A549 (cell line): ENCODE measurements around the gene SEC63. TPM values are rescaled to one million over a fixed set of nuclear protein-coding genes. Genes with fewer than 3 reads are reported as not detected.

Experiments
- ATAC-seq, 2 experiments: fragments of 200-7000 bp in 1 of 2; fragments of >200 bp in 1 of 2; cut with Nextera tagmentation in 1 of 2; cut with Tn5 transposase in 1 of 2; 3 replicates each; pipeline versions ENCODE4 v1.8.0 to v1.9.1; 2018 to 2020; ENCODE audit warnings: mild to moderate bottlenecking in 1 of 2, moderate library complexity in 1 of 2
- CTCF ChIA-PET: fragments of 300-600 bp; sonication (Branson Sonifier 250); formaldehyde crosslinking; extraction: SDS; loops from one replicate; lab custom pipeline; 2021; ENCODE audit warnings: antibody characterized with exemption, inconsistent platforms; lab: Yijun Ruan, JAX
- POLR2A ChIA-PET: fragments of 350-600 bp; formaldehyde crosslinking; extraction: SDS; loops from one replicate; lab custom pipeline; 2021; ENCODE audit warnings: antibody characterized with exemption, inconsistent platforms; lab: Yijun Ruan, JAX
- DNase-seq, 2 experiments: peaks; one replicate each; pipeline versions ENCODE4 v3.0.0 to v3.0.0-alpha.2; 2011 to 2016; ENCODE audit warnings: low read depth in 1 of 2, low spot score in 1 of 2
- FAIRE-seq: peaks from 2 replicates; lab custom pipeline; 2011; peaks lifted over from hg19 to GRCh38; lab: Jason Lieb, UNC
- H3K27ac ChIP-seq, 2 experiments: fragments of >200 bp; sonication (Bioruptor Twin); formaldehyde crosslinking; 3 replicates each; pipeline ENCODE4 v1.5.1; 2016 to 2017
- H3K4me1 ChIP-seq: fragments of >200 bp; sonication (Bioruptor Twin); formaldehyde crosslinking; 3 replicates; pipeline ENCODE4 v1.6.1; 2016
- H3K4me2 ChIP-seq: fragments of >200 bp; sonication (Bioruptor Twin); formaldehyde crosslinking; 3 replicates; pipeline ENCODE4 v1.6.1; 2016
- H3K4me3 ChIP-seq: fragments of >200 bp; sonication (Bioruptor Twin); formaldehyde crosslinking; 3 replicates; pipeline ENCODE4 v1.5.1; 2016
- H3K9me3 ChIP-seq: fragments of >200 bp; sonication (Bioruptor Twin); formaldehyde crosslinking; 3 replicates; pipeline ENCODE4 v1.6.1; 2016
- BCL3 ChIP-seq: fragments of >200 bp; sonication (Bioruptor Twin); formaldehyde crosslinking; IDR thresholded peaks from 3 replicates; pipeline ENCODE4 v1.6.1; 2016
- CBX2 ChIP-seq: fragments of 200-600 bp; sonication (generic); IDR thresholded peaks from 2 replicates; pipeline ENCODE4 v1.6.1; 2016; ENCODE audit warnings: low read depth, mild to moderate bottlenecking, borderline replicate concordance
- EHF ChIP-seq: fragments of 250-450 bp; sonication (Bioruptor Pico); IDR thresholded peaks from 2 replicates; pipeline ENCODE4 v1.5.0; 2020; ENCODE audit warnings: mild to moderate bottlenecking
- ESRRA ChIP-seq: fragments of 150-350 bp; IDR thresholded peaks from 2 replicates; pipeline ENCODE4 v1.6.1; 2014; ENCODE audit warnings: mild to moderate bottlenecking, low read length, borderline replicate concordance
- FOSB ChIP-seq: fragments of 250-450 bp; sonication (Bioruptor Pico); IDR thresholded peaks from 2 replicates; pipeline ENCODE4 v1.5.0; 2020; ENCODE audit warnings: mild to moderate bottlenecking, moderate library complexity
- FOSL2 ChIP-seq, 2 experiments: fragments of 450-650 bp in 1 of 2; fragments of >200 bp in 1 of 2; sonication (Bioruptor Twin) in 1 of 2; formaldehyde crosslinking; IDR thresholded peaks; 2 replicates each; pipeline versions ENCODE4 v1.5.0 to v1.6.1; 2016 to 2020; ENCODE audit warnings: mild to moderate bottlenecking in 1 of 2, moderate library complexity in 1 of 2
- GATA3 ChIP-seq: IDR thresholded peaks from 2 replicates; pipeline ENCODE4 v1.6.1; 2012; ENCODE audit warnings: borderline replicate concordance
- HEYL ChIP-seq: fragments of 250-450 bp; sonication (Bioruptor Pico); IDR thresholded peaks from 2 replicates; pipeline ENCODE4 v1.8.0; 2021; ENCODE audit warnings: mild to moderate bottlenecking, moderate library complexity
- JUN ChIP-seq, 2 experiments: fragments of >200 bp; sonication (Bioruptor Twin); formaldehyde crosslinking; IDR thresholded peaks; 2 replicates in 1 of 2; 3 replicates in 1 of 2; pipeline ENCODE4 v1.6.1; 2016 to 2017
- KDM5A ChIP-seq: fragments of 200-600 bp; sonication (generic); IDR thresholded peaks from 2 replicates; pipeline ENCODE4 v1.6.1; 2016; ENCODE audit warnings: antibody characterized with exemption, mild to moderate bottlenecking
- MAFK ChIP-seq: fragments of 450-650 bp; IDR thresholded peaks from 2 replicates; pipeline ENCODE4 v1.6.1; 2014; ENCODE audit not compliant: partially characterized antibody
- MAZ ChIP-seq: fragments of 150-350 bp; IDR thresholded peaks from 2 replicates; pipeline ENCODE4 v1.6.1; 2014; ENCODE audit warnings: antibody characterized with exemption, low read depth, low read length, borderline replicate concordance
- MYC ChIP-seq: IDR thresholded peaks from 2 replicates; pipeline ENCODE4 v1.6.1; 2012; ENCODE audit warnings: mild to moderate bottlenecking, inconsistent platforms, low read length, improper control_type of control experiment, borderline replicate concordance
- NFE2L2 ChIP-seq: fragments of 150-350 bp; conservative IDR thresholded peaks from 2 replicates; pipeline ENCODE4 v1.6.1; 2014; ENCODE audit warnings: low read length
- RARB ChIP-seq: fragments of 250-450 bp; sonication (Bioruptor Pico); IDR thresholded peaks from 2 replicates; pipeline ENCODE4 v1.8.0; 2021; ENCODE audit warnings: mild to moderate bottlenecking, moderate library complexity
- RFX5 ChIP-seq: fragments of 450-650 bp; IDR thresholded peaks from 2 replicates; pipeline ENCODE4 v1.7.1; 2014; ENCODE audit warnings: antibody characterized with exemption, mild to moderate bottlenecking, moderate library complexity
- RNF2 ChIP-seq: fragments of 200-600 bp; sonication (generic); IDR thresholded peaks from 2 replicates; pipeline ENCODE4 v1.6.1; 2016; ENCODE audit warnings: low read depth, mild to moderate bottlenecking, antibody characterized with exemption, moderate library complexity, borderline replicate concordance
- SMC3 ChIP-seq: fragments of >200 bp; sonication (Bioruptor Twin); formaldehyde crosslinking; IDR thresholded peaks from 3 replicates; pipeline ENCODE4 v1.6.1; 2018; ENCODE audit warnings: inconsistent platforms
- TP53 ChIP-seq: fragments of 250-450 bp; sonication (Bioruptor Pico); IDR thresholded peaks from 2 replicates; pipeline ENCODE4 v1.5.0; 2021; ENCODE audit warnings: mild to moderate bottlenecking, moderate library complexity
- ZNF302 ChIP-seq: fragments of 250-450 bp; sonication (Bioruptor Pico); IDR thresholded peaks from 2 replicates; pipeline ENCODE4 v1.9.0; 2021; ENCODE audit warnings: inconsistent platforms, mild to moderate bottlenecking, moderate library complexity
- ZSCAN20 ChIP-seq: fragments of 250-450 bp; sonication (Bioruptor Pico); IDR thresholded peaks from 2 replicates; pipeline ENCODE4 v1.8.0; 2022; ENCODE audit warnings: mild to moderate bottlenecking, moderate library complexity
- WGBS: methylation state at CpG from one replicate; pipeline ENCODE4 v1.1.6; 2017; ENCODE audit errors: missing lambda C conversion rate; 5-methylcytosine and 5-hydroxymethylcytosine counted together
- polyA plus RNA-seq, 4 experiments: library from polyadenylated mRNA; depleted of rRNA in 3 of 4; stranded (reverse); fragments of >200 nt; fragmentation: RNase III in 1 of 4; extraction: RNeasy Plus Mini Kit Qiagen cat#74134 plus additional on column Dnase treatment in 1 of 4; gene quantifications; 2 replicates in 3 of 4; 3 replicates in 1 of 4; pipeline ENCODE4 v1.2.3, GENCODE V29; 2011 to 2017
- TF ChIP-seq, protein P1 (sequence below): fragments of 150-350 bp; IDR thresholded peaks from 2 replicates; pipeline ENCODE4 v1.6.1; 2014; ENCODE audit warnings: low read depth, mild to moderate bottlenecking, low read length
- TF ChIP-seq, protein P2 (sequence below): IDR thresholded peaks from 2 replicates; pipeline ENCODE4 v1.6.1; 2012
- TF ChIP-seq, protein P3 (sequence below): fragments of 250-450 bp; sonication (Bioruptor Pico); IDR thresholded peaks from 2 replicates; pipeline ENCODE4 v1.5.0; 2021; ENCODE audit warnings: mild to moderate bottlenecking, moderate library complexity, borderline replicate concordance
- TF ChIP-seq, protein P4 (sequence below): IDR thresholded peaks from 2 replicates; pipeline ENCODE4 v1.6.1; 2012; ENCODE audit warnings: low read depth, borderline replicate concordance

SEC63 gene
- polyA plus RNA-seq, 2 of the 4 experiments (the other 2 are of a cell fraction) = 23.0 to 69.3 TPM

- ChIA-PET POLR2A (no interaction called here), CTCF (interaction anchor here (1.4 kb wide), 1 partner anchor 168 kb away, joined by 3 read pairs; no protein-coding TSS in a partner anchor)
- no peak overlapping the region for H3K27ac ChIP-seq
- ATAC-seq = no peak
- H3K4me2 ChIP-seq = no peak overlapping the region
- no peak for FAIRE-seq
- TF ChIP-seq, protein P1, sequence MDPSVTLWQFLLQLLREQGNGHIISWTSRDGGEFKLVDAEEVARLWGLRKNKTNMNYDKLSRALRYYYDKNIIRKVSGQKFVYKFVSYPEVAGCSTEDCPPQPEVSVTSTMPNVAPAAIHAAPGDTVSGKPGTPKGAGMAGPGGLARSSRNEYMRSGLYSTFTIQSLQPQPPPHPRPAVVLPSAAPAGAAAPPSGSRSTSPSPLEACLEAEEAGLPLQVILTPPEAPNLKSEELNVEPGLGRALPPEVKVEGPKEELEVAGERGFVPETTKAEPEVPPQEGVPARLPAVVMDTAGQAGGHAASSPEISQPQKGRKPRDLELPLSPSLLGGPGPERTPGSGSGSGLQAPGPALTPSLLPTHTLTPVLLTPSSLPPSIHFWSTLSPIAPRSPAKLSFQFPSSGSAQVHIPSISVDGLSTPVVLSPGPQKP = no peak
- TF ChIP-seq JUN (IDR thresholded peaks at IDR 0.05) = no peak
- no peak for TF ChIP-seq ZSCAN20 (CRISPR knock-in tag)
- no peak for TF ChIP-seq FOSL2 (IDR thresholded peaks at IDR 0.05)
- TF ChIP-seq FOSL2 (CRISPR knock-in tag; IDR thresholded peaks at IDR 0.05) = no peak
- no peak for TF ChIP-seq BCL3
- no peak for TF ChIP-seq HEYL (CRISPR knock-in tag)
- TF ChIP-seq RFX5 = no peak
- TF ChIP-seq MYC = no peak
- no peak for TF ChIP-seq CBX2
- no peak for TF ChIP-seq TP53
- TF ChIP-seq, protein P2, sequence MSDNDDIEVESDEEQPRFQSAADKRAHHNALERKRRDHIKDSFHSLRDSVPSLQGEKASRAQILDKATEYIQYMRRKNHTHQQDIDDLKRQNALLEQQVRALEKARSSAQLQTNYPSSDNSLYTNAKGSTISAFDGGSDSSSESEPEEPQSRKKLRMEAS = no peak
- no peak overlapping the region for H3K4me3 ChIP-seq
- no peaks in the 10 kb centered on the region for H3K9me3 ChIP-seq
- no peaks in the 10 kb centered on the region for H3K4me1 ChIP-seq
- no peak for DNase-seq
- WGBS = 80% methylated on average over 3 of the region's 4 CpGs
These were observed 114.6 kb downstream of the SEC63 start for GRCh38 chr6:107843400-107843799.

GRCh38 chr6:107841275-107841670 lies 116.7 kb downstream of the SEC63 start:
- Histone ChIP-seq H3K27ac (no peak overlapping the region), H3K4me3 (no peak overlapping the region), H3K4me1 (no peaks in the 10 kb centered on the region), H3K4me2 (no peak overlapping the region), H3K9me3 (no peaks in the 10 kb centered on the region)
- TF ChIP-seq GATA3 (no peak), ZNF302 (CRISPR knock-in tag) (no peak), MAFK (no peak), CBX2 (no peak), RARB (CRISPR knock-in tag) (no peak), NFE2L2 (no peak), RNF2 (no peak), KDM5A (no peak), ESRRA (no peak), JUN (IDR thresholded peaks at IDR 0.05) (no peak), MAZ (no peak), EHF (CRISPR knock-in tag) (no peak), SMC3 (no peak), FOSB (CRISPR knock-in tag) (no peak)
- TF ChIP-seq, protein P1 = no peak
- TF ChIP-seq, protein P2 = no peak
- TF ChIP-seq, protein P3, sequence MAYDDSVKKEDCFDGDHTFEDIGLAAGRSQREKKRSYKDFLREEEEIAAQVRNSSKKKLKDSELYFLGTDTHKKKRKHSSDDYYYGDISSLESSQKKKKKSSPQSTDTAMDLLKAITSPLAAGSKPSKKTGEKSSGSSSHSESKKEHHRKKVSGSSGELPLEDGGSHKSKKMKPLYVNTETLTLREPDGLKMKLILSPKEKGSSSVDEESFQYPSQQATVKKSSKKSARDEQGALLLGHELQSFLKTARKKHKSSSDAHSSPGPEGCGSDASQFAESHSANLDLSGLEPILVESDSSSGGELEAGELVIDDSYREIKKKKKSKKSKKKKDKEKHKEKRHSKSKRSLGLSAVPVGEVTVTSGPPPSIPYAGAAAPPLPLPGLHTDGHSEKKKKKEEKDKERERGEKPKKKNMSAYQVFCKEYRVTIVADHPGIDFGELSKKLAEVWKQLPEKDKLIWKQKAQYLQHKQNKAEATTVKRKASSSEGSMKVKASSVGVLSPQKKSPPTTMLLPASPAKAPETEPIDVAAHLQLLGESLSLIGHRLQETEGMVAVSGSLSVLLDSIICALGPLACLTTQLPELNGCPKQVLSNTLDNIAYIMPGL (CRISPR knock-in tag) = no peak
- TF ChIP-seq, protein P4, sequence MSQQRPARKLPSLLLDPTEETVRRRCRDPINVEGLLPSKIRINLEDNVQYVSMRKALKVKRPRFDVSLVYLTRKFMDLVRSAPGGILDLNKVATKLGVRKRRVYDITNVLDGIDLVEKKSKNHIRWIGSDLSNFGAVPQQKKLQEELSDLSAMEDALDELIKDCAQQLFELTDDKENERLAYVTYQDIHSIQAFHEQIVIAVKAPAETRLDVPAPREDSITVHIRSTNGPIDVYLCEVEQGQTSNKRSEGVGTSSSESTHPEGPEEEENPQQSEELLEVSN = no peak
- 36% methylated on average over 5 of the region's 5 CpGs for WGBS
- ATAC-seq = no peak
- ChIA-PET CTCF (no interaction called here), POLR2A (no interaction called here)
- no peak for FAIRE-seq
- no peak for DNase-seq
